ENCODE measurements around the gene ADAMTS12.

DNA sequence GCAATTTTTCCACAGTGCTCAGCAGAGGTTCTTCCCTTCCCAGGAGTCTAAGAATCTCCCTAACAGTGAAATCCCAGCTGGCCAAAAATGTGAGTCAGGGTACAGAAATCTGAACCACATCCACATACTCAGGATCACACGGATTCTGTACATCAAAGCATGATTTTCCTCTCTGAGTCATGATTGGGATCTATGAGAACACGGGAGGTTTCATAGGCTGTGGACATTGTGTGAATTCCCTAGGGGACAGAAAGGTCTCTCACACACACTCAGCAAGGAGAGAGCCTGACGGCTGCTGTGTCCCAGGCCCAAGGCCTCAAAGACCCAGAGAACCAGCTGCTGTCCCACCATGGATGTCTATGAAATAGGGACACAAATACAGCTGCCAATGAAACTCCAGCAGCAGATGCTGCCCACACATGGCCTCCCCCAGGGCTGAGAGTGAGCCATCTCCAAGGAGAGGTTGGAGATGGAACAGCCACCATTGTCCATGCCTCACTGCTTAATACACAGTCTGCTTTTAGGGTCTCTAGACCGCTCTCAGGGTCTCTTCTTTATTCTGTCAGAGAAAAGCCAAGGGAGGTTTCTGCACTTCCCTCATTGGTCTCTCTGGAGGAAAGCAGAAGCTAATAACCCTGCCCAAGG lies 102.7 kb downstream of the ADAMTS12 start:
- TF ChIP-seq, protein P1, sequence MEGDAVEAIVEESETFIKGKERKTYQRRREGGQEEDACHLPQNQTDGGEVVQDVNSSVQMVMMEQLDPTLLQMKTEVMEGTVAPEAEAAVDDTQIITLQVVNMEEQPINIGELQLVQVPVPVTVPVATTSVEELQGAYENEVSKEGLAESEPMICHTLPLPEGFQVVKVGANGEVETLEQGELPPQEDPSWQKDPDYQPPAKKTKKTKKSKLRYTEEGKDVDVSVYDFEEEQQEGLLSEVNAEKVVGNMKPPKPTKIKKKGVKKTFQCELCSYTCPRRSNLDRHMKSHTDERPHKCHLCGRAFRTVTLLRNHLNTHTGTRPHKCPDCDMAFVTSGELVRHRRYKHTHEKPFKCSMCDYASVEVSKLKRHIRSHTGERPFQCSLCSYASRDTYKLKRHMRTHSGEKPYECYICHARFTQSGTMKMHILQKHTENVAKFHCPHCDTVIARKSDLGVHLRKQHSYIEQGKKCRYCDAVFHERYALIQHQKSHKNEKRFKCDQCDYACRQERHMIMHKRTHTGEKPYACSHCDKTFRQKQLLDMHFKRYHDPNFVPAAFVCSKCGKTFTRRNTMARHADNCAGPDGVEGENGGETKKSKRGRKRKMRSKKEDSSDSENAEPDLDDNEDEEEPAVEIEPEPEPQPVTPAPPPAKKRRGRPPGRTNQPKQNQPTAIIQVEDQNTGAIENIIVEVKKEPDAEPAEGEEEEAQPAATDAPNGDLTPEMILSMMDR (IDR thresholded peaks at IDR 0.05 in 2 of 3, conservative IDR thresholded peaks at IDR 0.05 in 1 of 3; ENCODE audit: control insufficient read depth in 2 of 3, extremely low read depth in 1 of 3, insufficient read depth in 1 of 3, low read depth in 3 of 3, low read length in 3 of 3): no peak
- TF ChIP-seq, protein P2, sequence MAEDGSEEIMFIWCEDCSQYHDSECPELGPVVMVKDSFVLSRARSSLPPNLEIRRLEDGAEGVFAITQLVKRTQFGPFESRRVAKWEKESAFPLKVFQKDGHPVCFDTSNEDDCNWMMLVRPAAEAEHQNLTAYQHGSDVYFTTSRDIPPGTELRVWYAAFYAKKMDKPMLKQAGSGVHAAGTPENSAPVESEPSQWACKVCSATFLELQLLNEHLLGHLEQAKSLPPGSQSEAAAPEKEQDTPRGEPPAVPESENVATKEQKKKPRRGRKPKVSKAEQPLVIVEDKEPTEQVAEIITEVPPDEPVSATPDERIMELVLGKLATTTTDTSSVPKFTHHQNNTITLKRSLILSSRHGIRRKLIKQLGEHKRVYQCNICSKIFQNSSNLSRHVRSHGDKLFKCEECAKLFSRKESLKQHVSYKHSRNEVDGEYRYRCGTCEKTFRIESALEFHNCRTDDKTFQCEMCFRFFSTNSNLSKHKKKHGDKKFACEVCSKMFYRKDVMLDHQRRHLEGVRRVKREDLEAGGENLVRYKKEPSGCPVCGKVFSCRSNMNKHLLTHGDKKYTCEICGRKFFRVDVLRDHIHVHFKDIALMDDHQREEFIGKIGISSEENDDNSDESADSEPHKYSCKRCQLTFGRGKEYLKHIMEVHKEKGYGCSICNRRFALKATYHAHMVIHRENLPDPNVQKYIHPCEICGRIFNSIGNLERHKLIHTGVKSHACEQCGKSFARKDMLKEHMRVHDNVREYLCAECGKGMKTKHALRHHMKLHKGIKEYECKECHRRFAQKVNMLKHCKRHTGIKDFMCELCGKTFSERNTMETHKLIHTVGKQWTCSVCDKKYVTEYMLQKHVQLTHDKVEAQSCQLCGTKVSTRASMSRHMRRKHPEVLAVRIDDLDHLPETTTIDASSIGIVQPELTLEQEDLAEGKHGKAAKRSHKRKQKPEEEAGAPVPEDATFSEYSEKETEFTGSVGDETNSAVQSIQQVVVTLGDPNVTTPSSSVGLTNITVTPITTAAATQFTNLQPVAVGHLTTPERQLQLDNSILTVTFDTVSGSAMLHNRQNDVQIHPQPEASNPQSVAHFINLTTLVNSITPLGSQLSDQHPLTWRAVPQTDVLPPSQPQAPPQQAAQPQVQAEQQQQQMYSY (CRISPR knock-in tag; IDR thresholded peaks at IDR 0.05): no peak
